ENCODE results near the gene SEC11C. TPM values are rescaled to one million over a fixed set of nuclear protein-coding genes. Genes with fewer than 3 reads are reported as not detected.

SEC11C gene
- total RNA-seq, 1 experiment from 2014 or later: 38.0 TPM

DNA sequence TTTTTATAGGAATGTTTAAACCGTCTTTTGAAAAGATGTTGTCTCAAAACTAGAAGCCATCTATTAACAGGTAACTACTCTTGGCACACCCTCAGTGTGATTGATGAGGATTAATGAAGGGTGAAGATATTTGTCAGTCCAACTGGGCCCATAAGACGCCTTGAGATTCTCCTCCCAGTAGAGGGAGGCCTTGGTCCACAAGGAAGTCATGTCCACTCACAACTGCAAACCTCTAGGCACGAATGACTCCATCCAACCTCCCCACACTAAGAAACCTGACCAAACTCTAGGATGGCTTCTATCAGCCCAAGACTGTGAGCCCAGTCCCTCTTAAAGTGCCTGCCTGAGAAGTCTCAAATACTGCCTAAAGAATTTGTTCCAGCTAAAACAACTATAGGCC lies 61.1 kb downstream of the SEC11C start:
- Histone ChIP-seq H3K4me1 (ENCODE audit: insufficient read depth, low read length) (no peaks in the 10 kb centered on the region), H3K23ac (ENCODE audit: insufficient read length, low read depth, low read length) (no peak overlapping the region), H3K9ac (ENCODE audit: extremely low read depth, insufficient read length, low read length) (no peak overlapping the region), H4K8ac (replicated peaks; ENCODE audit: insufficient read length, low read depth, low read length) (no peak overlapping the region), H3K18ac (ENCODE audit: insufficient read length, low read depth, low read length) (no peak overlapping the region), H3T11ph (ENCODE audit: low read length) (no peak overlapping the region), H3K9me3 (ENCODE audit: control insufficient read depth, low read depth, low read length) (no peaks in the 10 kb centered on the region), H3K4me2 (ENCODE audit: insufficient read depth, insufficient read length, low read length) (no peak overlapping the region), H3K79me2 (ENCODE audit: insufficient read depth, low read length) (no peaks in the 10 kb centered on the region), H4K91ac (ENCODE audit: insufficient read length, low read depth, low read length) (no peak overlapping the region), H2BK120ac (ENCODE audit: low read depth, low read length, poor library complexity, severe bottlenecking) (no peak overlapping the region), H3K23me2 (ENCODE audit: insufficient read length, low read depth, low read length, poor library complexity, severe bottlenecking) (no peaks in the 10 kb centered on the region), H3K79me1 (ENCODE audit: insufficient read depth, low read depth, low read length, poor library complexity, severe bottlenecking) (no peaks in the 10 kb centered on the region), H2BK5ac (ENCODE audit: insufficient read length, low read length) (no peak overlapping the region), H4K20me1 (ENCODE audit: control insufficient read depth, insufficient read depth, insufficient read length) (no peaks in the 10 kb centered on the region), H2BK12ac (ENCODE audit: insufficient read length, low read depth, low read length) (no peak overlapping the region), H2BK15ac (ENCODE audit: low read depth, low read length) (no peak overlapping the region), H3K27me3 (ENCODE audit: insufficient read depth, low read length) (no peaks in the 10 kb centered on the region), H3K27ac (ENCODE audit: insufficient read length, low read depth, low read length) (no peak overlapping the region), H3K4ac (ENCODE audit: low read depth, low read length) (no peak overlapping the region), H3K14ac (ENCODE audit: insufficient read depth, low read length) (no peak overlapping the region), H2AK5ac (ENCODE audit: insufficient read length, low read length) (no peak overlapping the region), H2BK20ac (ENCODE audit: low read depth, low read length, poor library complexity, severe bottlenecking) (no peak overlapping the region), H3K56ac (ENCODE audit: insufficient read length, low read depth, low read length) (no peak overlapping the region), H4K5ac (ENCODE audit: insufficient read length, low read depth, low read length) (no peak overlapping the region), H2AFZ (ENCODE audit: low read length) (no peak overlapping the region)
- peaks cover 29 to 35% of the 10 kb centered on the region in 2 experiments for H3K4me1 Mint-ChIP-seq
- DNase-seq: no peak
- WGBS (ENCODE audit: extremely low coverage, insufficient read length, low lambda C conversion rate): no CpG with 5 or more reads among the region's 3 CpGs
- H3K36me3 Mint-ChIP-seq (ENCODE audit: insufficient read depth in 1 of 3, low read depth in 3 of 3): no peaks in the 10 kb centered on the region
- TF ChIP-seq, protein P1, sequence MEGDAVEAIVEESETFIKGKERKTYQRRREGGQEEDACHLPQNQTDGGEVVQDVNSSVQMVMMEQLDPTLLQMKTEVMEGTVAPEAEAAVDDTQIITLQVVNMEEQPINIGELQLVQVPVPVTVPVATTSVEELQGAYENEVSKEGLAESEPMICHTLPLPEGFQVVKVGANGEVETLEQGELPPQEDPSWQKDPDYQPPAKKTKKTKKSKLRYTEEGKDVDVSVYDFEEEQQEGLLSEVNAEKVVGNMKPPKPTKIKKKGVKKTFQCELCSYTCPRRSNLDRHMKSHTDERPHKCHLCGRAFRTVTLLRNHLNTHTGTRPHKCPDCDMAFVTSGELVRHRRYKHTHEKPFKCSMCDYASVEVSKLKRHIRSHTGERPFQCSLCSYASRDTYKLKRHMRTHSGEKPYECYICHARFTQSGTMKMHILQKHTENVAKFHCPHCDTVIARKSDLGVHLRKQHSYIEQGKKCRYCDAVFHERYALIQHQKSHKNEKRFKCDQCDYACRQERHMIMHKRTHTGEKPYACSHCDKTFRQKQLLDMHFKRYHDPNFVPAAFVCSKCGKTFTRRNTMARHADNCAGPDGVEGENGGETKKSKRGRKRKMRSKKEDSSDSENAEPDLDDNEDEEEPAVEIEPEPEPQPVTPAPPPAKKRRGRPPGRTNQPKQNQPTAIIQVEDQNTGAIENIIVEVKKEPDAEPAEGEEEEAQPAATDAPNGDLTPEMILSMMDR (conservative IDR thresholded peaks at IDR 0.05): peak; percentile 42; the same call in 1 of the 3 replicates
- no peak overlapping the region for H3K27ac Mint-ChIP-seq
- H3K4me3 Mint-ChIP-seq: no peak overlapping the region
- no peaks in the 10 kb centered on the region; a peak in 1 of 5 replicates for H3K9me3 Mint-ChIP-seq
- peaks cover 13% of the 10 kb centered on the region for H3K27me3 Mint-ChIP-seq (ENCODE audit: low read depth)

Data from H9 (cell line).